Activated naive CD4-positive, alpha-beta T cell (primary cell): Measurements from ENCODE around the gene LAMA2.
"Not testable (repeated sequence)": the region's sequence is repeated elsewhere in the genome, so short reads cannot be mapped to it uniquely, and the experiment has no call there.

ENCODE experiments used
- DNase-seq, 4 experiments: peaks; one replicate each; lab custom pipeline; 2025; lab: John Stamatoyannopoulos, UW

The LAMA2 gene

DNA sequence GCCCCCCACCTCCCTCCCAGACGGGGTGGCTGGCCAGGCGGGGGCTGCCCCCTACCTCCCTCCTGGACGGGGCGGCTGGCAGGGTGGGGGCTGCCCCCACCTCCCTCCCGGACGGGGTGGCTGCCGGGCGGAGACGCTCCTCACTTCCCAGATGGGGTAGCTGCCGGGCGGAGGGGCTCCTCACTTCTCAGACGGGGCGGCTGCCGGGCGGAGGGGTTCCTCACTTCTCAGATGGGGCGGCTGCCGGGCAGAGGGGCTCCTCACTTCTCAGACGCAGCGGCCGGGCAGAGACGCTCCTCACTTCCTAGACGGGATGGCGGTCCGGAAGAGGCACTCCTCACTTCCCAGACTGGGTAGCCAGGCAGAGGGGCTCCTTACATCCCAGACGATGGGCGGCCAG, 205.5 kb downstream of the LAMA2 start:
- DNase-seq: not testable (repeated sequence)

- DNase-seq: no peak
Observed at GRCh38 chr6:129089357-129089756, 206.4 kb downstream of the LAMA2 start.

DNA sequence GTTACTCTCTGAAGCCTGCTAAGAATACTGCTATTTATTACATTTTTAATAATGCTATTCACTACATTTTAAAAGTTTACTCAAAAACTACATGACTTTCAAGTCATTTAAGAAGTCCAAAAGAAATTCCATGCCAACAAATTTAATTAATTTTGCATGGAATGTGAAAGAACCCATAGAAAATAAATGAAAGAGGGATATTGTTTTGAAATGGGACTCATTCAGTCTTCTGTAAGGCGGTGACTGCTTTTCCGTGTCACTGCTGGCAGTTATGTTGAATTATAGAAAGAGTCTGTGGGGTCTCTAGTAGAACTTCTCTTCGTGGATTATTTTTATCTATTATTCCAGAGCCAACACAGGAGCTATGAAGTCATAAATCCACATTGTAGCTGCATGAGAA, 211.2 kb downstream of the LAMA2 start:
- no peak for DNase-seq

- no peak for DNase-seq
Observed at GRCh38 chr6:129096651-129097290, 213.8 kb downstream of the LAMA2 start.

DNA sequence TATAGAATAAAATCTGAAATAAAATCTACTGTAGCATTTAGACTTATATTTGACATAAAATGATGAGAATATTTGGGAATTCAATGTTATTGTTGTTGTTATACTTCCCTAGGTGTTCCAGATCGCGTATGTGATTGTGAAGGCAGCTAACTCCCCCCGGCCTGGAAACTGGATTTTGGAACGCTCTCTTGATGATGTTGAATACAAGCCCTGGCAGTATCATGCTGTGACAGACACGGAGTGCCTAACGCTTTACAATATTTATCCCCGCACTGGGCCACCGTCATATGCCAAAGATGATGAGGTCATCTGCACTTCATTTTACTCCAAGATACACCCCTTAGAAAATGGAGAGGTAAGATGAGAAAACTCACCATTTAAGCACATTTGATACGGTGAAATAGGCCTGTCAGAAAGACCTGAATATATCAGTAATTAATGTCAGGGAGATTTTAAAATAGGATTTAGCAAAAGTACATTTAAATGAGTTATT, 215.2 kb downstream of the LAMA2 start:
- DNase-seq: no peak

- no peak for DNase-seq
Observed at GRCh38 chr6:129099696-129100095, 216.8 kb downstream of the LAMA2 start.

- DNase-seq: no peak
Observed at GRCh38 chr6:129100164-129100563, 217.2 kb downstream of the LAMA2 start.

- no peak for DNase-seq
Observed at GRCh38 chr6:129102741-129103140, 219.8 kb downstream of the LAMA2 start.

- no peak for DNase-seq
Observed at GRCh38 chr6:129104131-129104530, 221.2 kb downstream of the LAMA2 start.

- DNase-seq: no peak
Observed at GRCh38 chr6:129104560-129104959, 221.6 kb downstream of the LAMA2 start.

DNA sequence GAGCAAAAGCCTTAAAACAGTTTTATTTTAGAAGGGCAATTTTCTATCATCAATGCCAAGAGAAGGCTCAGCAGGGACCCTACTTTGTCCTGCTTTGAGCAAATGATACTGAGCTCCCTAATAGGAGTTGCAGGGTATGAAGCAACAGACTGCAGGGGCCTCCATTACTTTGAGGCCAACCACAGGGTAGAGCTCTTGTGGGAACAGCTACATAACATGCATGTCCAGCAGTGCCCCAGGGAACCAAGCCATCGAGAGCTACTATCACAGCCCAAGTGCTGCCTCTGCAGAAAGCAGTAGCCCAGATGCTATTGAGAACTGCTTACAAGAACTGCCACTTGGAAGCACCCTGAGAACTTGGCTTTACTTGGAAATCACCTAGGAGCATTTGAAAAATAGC, 222.1 kb downstream of the LAMA2 start:
- no peak for DNase-seq

- DNase-seq: no peak
Observed at GRCh38 chr6:129105793-129106192, 222.9 kb downstream of the LAMA2 start.

DNA sequence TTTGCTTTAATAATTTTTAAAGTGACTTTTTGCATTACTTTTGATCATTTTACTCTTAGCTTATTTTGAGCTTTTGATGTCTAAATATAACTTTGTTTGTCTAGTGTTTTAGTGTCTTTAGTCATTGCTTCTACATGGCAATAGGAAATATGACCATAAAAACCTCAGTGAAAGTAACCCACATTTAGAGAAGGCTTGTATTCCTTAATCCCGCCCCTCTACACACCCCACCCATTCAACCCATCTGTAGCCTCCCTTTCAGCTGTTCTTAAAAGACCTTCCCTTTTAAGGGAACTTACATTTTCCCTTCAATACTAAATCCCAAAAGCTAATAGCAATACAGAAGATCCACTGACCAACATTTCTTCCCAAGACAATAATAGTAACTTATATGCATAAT, 225.4 kb downstream of the LAMA2 start:
- no peak for DNase-seq

DNA sequence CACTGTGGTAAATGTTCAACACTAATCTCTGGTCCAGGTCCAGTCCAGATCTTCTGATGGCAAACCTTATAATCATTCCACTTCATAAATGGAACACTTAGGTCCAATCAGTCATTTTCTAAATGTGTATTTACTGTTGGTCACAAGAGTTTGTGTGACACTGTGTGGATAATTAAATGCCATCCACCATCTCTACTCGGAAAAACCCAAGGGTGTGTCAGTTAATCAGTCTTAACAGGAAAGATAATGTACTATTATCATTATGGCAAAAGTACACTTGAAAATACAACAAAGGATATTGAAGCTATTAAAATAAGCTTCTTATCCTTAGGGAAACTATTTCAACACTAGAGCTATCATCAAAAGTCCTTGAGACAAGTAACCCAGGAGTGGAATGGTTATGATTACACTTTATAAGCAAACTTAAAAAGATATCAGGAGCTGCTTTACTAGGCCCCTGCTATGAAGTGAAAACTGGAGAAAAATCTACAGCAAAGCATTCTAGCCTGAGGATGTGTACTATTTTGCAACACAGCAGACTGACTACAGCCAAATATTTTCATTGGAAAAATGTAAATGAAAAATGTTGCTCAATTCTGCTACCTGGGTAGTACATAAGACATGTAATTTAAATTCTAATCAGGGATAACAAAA, 227.9 kb downstream of the LAMA2 start:
- no peak for DNase-seq

GRCh38 chr6:129111346-129111745, 228.4 kb downstream of the LAMA2 start:
- no peak for DNase-seq

DNA sequence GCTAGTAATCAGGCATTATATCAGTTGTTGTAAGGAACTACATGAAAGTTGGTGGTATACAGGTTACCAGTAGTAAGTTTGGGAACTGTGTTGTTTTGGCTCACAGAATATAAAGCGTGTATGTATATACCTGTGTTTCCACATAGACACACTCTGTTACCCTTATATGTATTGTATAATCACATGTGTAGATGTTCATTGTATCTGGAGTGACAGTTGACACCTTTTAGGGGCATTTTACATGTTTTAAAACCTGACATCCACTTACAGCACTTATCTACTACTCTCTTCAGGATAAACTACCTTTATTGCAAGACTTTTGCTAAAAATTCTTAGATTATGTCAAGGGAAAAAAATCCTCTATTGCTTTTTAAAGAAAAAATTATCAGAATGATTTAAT, 228.9 kb downstream of the LAMA2 start:
- DNase-seq: no peak

DNA sequence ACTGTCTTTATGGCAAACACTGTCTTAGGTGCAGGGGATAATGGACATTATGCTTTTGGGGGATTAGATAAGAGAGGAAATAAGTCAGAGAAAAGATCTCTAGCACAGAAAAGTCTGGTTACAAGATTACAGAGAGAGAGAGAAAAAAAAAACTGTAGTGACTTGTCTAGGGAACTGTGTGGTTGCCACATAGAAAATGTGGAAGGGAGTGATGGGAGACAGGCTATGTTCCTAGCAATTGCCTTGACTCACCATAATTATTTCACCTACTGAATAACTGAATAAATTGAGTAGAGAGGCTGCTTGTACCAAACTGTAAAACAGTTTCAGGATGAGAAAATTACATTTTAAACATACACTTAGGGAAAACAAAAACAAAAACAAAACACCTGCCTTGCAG, 229.7 kb downstream of the LAMA2 start:
- DNase-seq: no peak

DNA sequence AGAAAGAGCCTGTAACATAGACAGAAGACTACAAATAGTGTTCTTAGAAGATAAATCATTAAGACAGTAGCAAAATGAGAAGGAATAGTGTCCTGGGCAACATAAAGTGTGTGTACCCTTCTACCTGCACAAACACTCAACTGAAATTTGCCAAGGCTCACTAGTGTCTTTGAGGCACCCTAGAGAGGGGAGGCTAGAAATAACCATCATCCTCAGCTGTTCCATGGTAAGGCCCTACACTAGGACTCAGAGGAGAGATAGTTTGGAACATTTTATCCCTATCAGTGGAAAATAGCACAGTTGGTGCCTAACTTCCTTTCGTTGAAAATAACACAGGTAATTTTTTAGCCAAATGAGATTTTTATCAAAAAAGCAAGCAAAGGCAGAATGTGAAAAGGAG, 230.7 kb downstream of the LAMA2 start:
- no peak for DNase-seq

GRCh38 chr6:129114636-129115391, 231.9 kb downstream of the LAMA2 start:
- no peak for DNase-seq

GRCh38 chr6:129115471-129115870, 232.5 kb downstream of the LAMA2 start:
- no peak for DNase-seq

DNA sequence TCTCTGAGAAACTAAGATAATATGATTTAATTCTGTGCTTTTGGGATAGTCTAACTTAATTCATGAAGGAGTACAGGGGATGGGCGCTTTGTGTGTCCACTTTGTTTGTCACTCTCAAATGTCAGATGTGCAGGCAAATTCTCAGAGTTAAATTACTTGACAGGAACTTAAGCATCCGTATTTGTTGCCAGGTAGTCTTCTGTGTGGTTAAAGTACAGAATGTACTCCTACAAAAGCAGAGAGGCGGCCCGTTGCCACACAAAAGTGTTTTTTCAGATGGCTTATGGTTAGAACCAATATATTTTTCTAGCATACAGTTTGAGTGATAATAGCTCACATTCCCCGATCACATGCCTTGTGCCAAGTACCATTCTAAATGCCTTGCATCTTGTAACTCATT, 234.4 kb downstream of the LAMA2 start:
- DNase-seq: no peak

DNA sequence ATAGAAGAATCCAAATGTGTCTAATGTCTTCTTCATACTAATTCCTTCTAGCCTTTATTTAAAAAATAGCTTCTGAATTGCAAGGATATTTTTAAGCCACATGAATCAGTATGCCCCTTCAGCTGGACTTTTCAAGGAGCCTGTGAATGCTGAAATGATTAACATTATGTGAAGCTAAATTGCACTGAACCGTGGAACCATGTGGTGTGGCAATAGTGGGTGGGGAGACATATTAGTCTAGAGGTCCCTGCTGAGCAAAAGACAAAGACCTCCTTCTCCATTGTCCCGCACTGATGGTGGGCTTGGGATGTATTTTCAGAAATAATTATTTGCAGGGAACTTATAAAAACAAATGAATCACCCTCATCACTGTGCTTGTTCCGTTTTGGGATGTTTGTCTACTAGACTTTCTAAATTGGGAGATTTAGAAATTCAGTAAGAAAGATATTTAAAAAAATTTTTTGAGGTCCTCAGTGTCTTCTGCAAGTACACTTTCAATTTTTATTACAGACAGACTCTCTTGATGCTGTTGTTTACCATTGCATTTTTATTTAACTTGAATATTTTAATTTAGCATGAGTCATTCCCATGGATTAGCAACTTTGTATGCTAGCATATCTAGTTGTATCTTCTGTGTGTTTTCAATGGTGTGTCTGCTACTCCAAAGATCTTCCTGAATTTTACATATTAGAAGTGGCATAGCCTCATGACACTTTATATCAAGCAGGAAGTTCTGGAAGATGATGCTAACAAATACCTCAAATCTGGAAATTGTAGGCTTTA, 238.1 kb downstream of the LAMA2 start:
- DNase-seq: no peak
